B cell (primary cell): ENCODE results near the gene TMEM203.

Source experiments
- EZH2 ChIP-seq: IDR thresholded peaks from 2 replicates; pipeline ENCODE4 v1.6.1; 2012; ENCODE audit warnings: borderline replicate concordance, low read depth, mild to moderate bottlenecking, moderate library complexity, low read length; ENCODE audit not compliant: insufficient read depth, poor library complexity, severe bottlenecking
- TF ChIP-seq, protein P1 (sequence below): fragments of 200-600 bp; IDR thresholded peaks from one replicate; pipeline ENCODE4 v1.8.0; 2022; ENCODE audit warnings: antibody characterized with exemption, mild to moderate bottlenecking

GRCh38 chr9:137213160-137214060 lies 8.0 kb upstream of the TMEM203 start:
- TF ChIP-seq, protein P1, sequence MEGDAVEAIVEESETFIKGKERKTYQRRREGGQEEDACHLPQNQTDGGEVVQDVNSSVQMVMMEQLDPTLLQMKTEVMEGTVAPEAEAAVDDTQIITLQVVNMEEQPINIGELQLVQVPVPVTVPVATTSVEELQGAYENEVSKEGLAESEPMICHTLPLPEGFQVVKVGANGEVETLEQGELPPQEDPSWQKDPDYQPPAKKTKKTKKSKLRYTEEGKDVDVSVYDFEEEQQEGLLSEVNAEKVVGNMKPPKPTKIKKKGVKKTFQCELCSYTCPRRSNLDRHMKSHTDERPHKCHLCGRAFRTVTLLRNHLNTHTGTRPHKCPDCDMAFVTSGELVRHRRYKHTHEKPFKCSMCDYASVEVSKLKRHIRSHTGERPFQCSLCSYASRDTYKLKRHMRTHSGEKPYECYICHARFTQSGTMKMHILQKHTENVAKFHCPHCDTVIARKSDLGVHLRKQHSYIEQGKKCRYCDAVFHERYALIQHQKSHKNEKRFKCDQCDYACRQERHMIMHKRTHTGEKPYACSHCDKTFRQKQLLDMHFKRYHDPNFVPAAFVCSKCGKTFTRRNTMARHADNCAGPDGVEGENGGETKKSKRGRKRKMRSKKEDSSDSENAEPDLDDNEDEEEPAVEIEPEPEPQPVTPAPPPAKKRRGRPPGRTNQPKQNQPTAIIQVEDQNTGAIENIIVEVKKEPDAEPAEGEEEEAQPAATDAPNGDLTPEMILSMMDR = no peak
- TF ChIP-seq EZH2 = no peak
